Cardiac muscle cell (in vitro differentiated cells and primary cell): ENCODE results near the gene NAXE. TPM values are rescaled to one million over a fixed set of nuclear protein-coding genes. Genes with fewer than 3 reads are reported as not detected.

Experiments
- DNase-seq, 2 donors: peaks; one replicate each; pipeline versions ENCODE4 v3.0.0 to v3.0.0-alpha.2; 2010 to 2017; ENCODE audit warnings: low read depth in 1 of 2, low spot score in 1 of 2
- H3K27ac ChIP-seq: fragments of 200-600 bp; sonication (generic); 2 replicates; pipeline ENCODE4 v1.5.1; 2016
- H3K27me3 ChIP-seq: fragments of 200-600 bp; sonication (generic); 2 replicates; pipeline ENCODE4 v1.6.0; 2016; ENCODE audit warnings: control low read depth
- H3K36me3 ChIP-seq: fragments of 200-600 bp; sonication (generic); 2 replicates; pipeline ENCODE4 v1.5.1; 2016; ENCODE audit warnings: control low read depth
- H3K4me1 ChIP-seq: fragments of 200-600 bp; sonication (generic); 2 replicates; pipeline ENCODE4 v1.8.1; 2017; ENCODE audit warnings: low read depth, mild to moderate bottlenecking, mixed run types
- H3K4me3 ChIP-seq: fragments of 200-600 bp; sonication (generic); 2 replicates; pipeline ENCODE4 v1.5.1; 2016; ENCODE audit warnings: mild to moderate bottlenecking
- H3K9me3 ChIP-seq: fragments of 200-600 bp; sonication (generic); 2 replicates; pipeline ENCODE4 v1.5.1; 2017; ENCODE audit warnings: low read depth, mild to moderate bottlenecking, control low read depth
- CTCF ChIP-seq: IDR thresholded peaks from 2 replicates; pipeline ENCODE4 v1.5.1; 2012; ENCODE audit warnings: low read depth, mild to moderate bottlenecking, low read length
- polyA plus RNA-seq: library from polyadenylated mRNA; unstranded; fragments of >200 nt; fragmentation: Nextera tagmentation; extraction: Ambion mirVana; gene quantifications from 2 replicates; pipeline ENCODE4 v1.2.1, GENCODE V29; 2016
- total RNA-seq: library from RNA; depleted of rRNA; stranded (reverse); fragments of >200 nt; gene quantifications from 2 replicates; pipeline ENCODE4 v1.2.3, GENCODE V29; 2016

NAXE gene
- total and polyA plus RNA-seq, 2 experiments from 2014 or later = 130 to 166 TPM

GRCh38 chr1:156594190-156594589, 2.6 kb downstream of the NAXE start:
- Histone ChIP-seq H3K27me3 (no peaks in the 10 kb centered on the region), H3K4me3 (no peak overlapping the region), H3K27ac (no peak overlapping the region), H3K36me3 (peaks cover 7% of the 10 kb centered on the region), H3K9me3 (no peaks in the 10 kb centered on the region), H3K4me1 (peaks cover 5% of the 10 kb centered on the region)
- no peak for TF ChIP-seq CTCF
- DNase-seq = no peak

- no peak overlapping the region for H3K4me3 ChIP-seq
Observed at GRCh38 chr1:156595016-156595415, 3.4 kb downstream of the NAXE start.

GRCh38 chr1:156596426-156596825, 4.8 kb downstream of the NAXE start:
- peaks cover 5% of the 10 kb centered on the region for H3K4me1 ChIP-seq

More at GRCh38 chr1:156595016-156595415, 3.4 kb downstream of the NAXE start:
- no peak overlapping the region for H3K27ac ChIP-seq
- H3K4me1 ChIP-seq = peaks cover 5% of the 10 kb centered on the region
- no peak for DNase-seq
- no peaks in the 10 kb centered on the region for H3K27me3 ChIP-seq
- no peaks in the 10 kb centered on the region for H3K9me3 ChIP-seq
- no peak for TF ChIP-seq CTCF
- H3K36me3 ChIP-seq = peaks cover 7% of the 10 kb centered on the region

GRCh38 chr1:156598125-156598524, 6.5 kb downstream of the NAXE start:
- Histone ChIP-seq H3K4me1 (no peaks in the 10 kb centered on the region), H3K9me3 (no peaks in the 10 kb centered on the region), H3K27me3 (no peaks in the 10 kb centered on the region), H3K36me3 (peaks cover 7% of the 10 kb centered on the region), H3K27ac (no peak overlapping the region), H3K4me3 (no peak overlapping the region)
- no peak for TF ChIP-seq CTCF
- no peak for DNase-seq

More at GRCh38 chr1:156596426-156596825, 4.8 kb downstream of the NAXE start:
- H3K4me3 ChIP-seq = no peak overlapping the region
- H3K27me3 ChIP-seq = no peaks in the 10 kb centered on the region
- H3K27ac ChIP-seq = no peak overlapping the region
- H3K36me3 ChIP-seq = peaks cover 7% of the 10 kb centered on the region
- no peak for TF ChIP-seq CTCF
- DNase-seq = no peak
- H3K9me3 ChIP-seq = no peaks in the 10 kb centered on the region

- TF ChIP-seq CTCF = no peak
- peaks cover 6% of the 10 kb centered on the region for H3K36me3 ChIP-seq
Observed at GRCh38 chr1:156598731-156599432, 7.3 kb downstream of the NAXE start.

More at GRCh38 chr1:156598731-156599432, 7.3 kb downstream of the NAXE start:
- H3K27ac ChIP-seq = no peak overlapping the region
- no peak overlapping the region for H3K4me3 ChIP-seq
- DNase-seq = no peak
- H3K27me3 ChIP-seq = no peaks in the 10 kb centered on the region
- no peaks in the 10 kb centered on the region for H3K4me1 ChIP-seq
- H3K9me3 ChIP-seq = no peaks in the 10 kb centered on the region
